GM23338 (cell line): Measurements from ENCODE around the gene SLC24A1. TPM values are rescaled to one million over a fixed set of nuclear protein-coding genes. Genes with fewer than 3 reads are reported as not detected.
A peak's percentile ranks its signal among the peaks of the same experiment; 100 is the strongest.

Experiments used
- ATAC-seq: fragments of 200-7000 bp; cut with Tn5 transposase; 3 replicates; pipeline ENCODE4 v1.9.1; 2020
- DNase-seq: peaks from one replicate; pipeline ENCODE4 v3.0.0-alpha.2; 2015; ENCODE audit warnings: low spot score
- H2AFZ ChIP-seq: fragments of 200-600 bp; sonication (generic); 2 replicates; pipeline ENCODE4 v1.8.0; 2016; ENCODE audit warnings: antibody characterized with exemption, mild to moderate bottlenecking, moderate library complexity
- H3F3A ChIP-seq: fragments of 200-600 bp; sonication (generic); replicated peaks from 2 replicates; pipeline ENCODE4 v1.8.0; 2017; ENCODE audit warnings: antibody characterized with exemption, mixed run types, low read depth
- H3K27ac ChIP-seq: fragments of 200-600 bp; sonication (generic); 2 replicates; pipeline ENCODE4 v1.6.1; 2016; ENCODE audit warnings: low read depth
- H3K27me3 ChIP-seq: fragments of 200-600 bp; sonication (generic); 2 replicates; pipeline ENCODE4 v1.8.0; 2016; ENCODE audit warnings: mild to moderate bottlenecking, mixed run types, moderate library complexity; ENCODE audit not compliant: insufficient read depth
- H3K36me3 ChIP-seq: fragments of 200-600 bp; sonication (generic); 2 replicates; pipeline ENCODE4 v1.8.0; 2016; ENCODE audit warnings: mild to moderate bottlenecking; ENCODE audit not compliant: insufficient read depth
- H3K4me1 ChIP-seq: fragments of 200-600 bp; sonication (generic); 2 replicates; pipeline ENCODE4 v1.8.0; 2016; ENCODE audit warnings: mild to moderate bottlenecking, moderate library complexity; ENCODE audit not compliant: insufficient read depth
- H3K4me2 ChIP-seq: fragments of 200-600 bp; sonication (generic); 2 replicates; pipeline ENCODE4 v1.7.1; 2017; ENCODE audit warnings: mixed run types
- H3K4me3 ChIP-seq: fragments of 200-600 bp; sonication (generic); 2 replicates; pipeline ENCODE4 v1.6.1; 2016; ENCODE audit warnings: mixed run types
- H3K79me2 ChIP-seq: fragments of 200-600 bp; sonication (generic); replicated peaks from 2 replicates; pipeline ENCODE4 v1.8.0; 2017; ENCODE audit warnings: mild to moderate bottlenecking; ENCODE audit not compliant: insufficient read depth
- H3K9me2 ChIP-seq: fragments of 200-600 bp; sonication (generic); 2 replicates; pipeline ENCODE4 v1.8.0; 2017; ENCODE audit not compliant: insufficient read depth
- H4K20me1 ChIP-seq: fragments of 200-600 bp; sonication (generic); replicated peaks from 2 replicates; pipeline ENCODE4 v1.8.0; 2017; ENCODE audit warnings: mild to moderate bottlenecking; ENCODE audit not compliant: insufficient read depth
- H3K27ac Mint-ChIP-seq: 2 replicates; pipeline ENCODE4 v1.8.0; 2020; ENCODE audit warnings: inconsistent platforms, mild to moderate bottlenecking, moderate library complexity, mixed read lengths
- H3K27me3 Mint-ChIP-seq: 3 replicates; pipeline ENCODE4 v1.8.0; 2022; ENCODE audit warnings: low read depth, mild to moderate bottlenecking, moderate library complexity, mixed read lengths, inconsistent platforms; ENCODE audit not compliant: insufficient read depth, poor library complexity
- H3K36me3 Mint-ChIP-seq: 3 replicates; pipeline ENCODE4 v1.8.0; 2021; ENCODE audit warnings: low read depth, mild to moderate bottlenecking, inconsistent platforms, moderate library complexity, mixed read lengths
- H3K4me1 Mint-ChIP-seq: 3 replicates; pipeline ENCODE4 v1.8.0; 2020; ENCODE audit warnings: mild to moderate bottlenecking, inconsistent platforms, mixed read lengths
- H3K4me3 Mint-ChIP-seq: 3 replicates; pipeline ENCODE4 v1.8.0; 2021; ENCODE audit warnings: moderate library complexity, mild to moderate bottlenecking, inconsistent platforms, mixed read lengths
- H3K9me3 Mint-ChIP-seq: 3 replicates; pipeline ENCODE4 v1.8.0; 2020; ENCODE audit warnings: moderate library complexity, mild to moderate bottlenecking, inconsistent platforms, mixed read lengths
- CREB1 ChIP-seq: fragments of 250-450 bp; sonication (Bioruptor Pico); IDR thresholded peaks from 2 replicates; pipeline ENCODE4 v1.5.0; 2020; ENCODE audit warnings: low read depth, mild to moderate bottlenecking, moderate library complexity
- EZH2 ChIP-seq: fragments of 200-600 bp; sonication (generic); IDR thresholded peaks from one replicate; pipeline ENCODE4 v1.8.0; 2017; ENCODE audit warnings: antibody characterized with exemption, mild to moderate bottlenecking, low read depth; ENCODE audit not compliant: unreplicated experiment
- EZH2phosphoT487 ChIP-seq: fragments of 200-600 bp; sonication (generic); IDR thresholded peaks from one replicate; pipeline ENCODE4 v1.8.1; 2018; ENCODE audit warnings: antibody characterized with exemption; ENCODE audit not compliant: unreplicated experiment
- JUNB ChIP-seq: IDR thresholded peaks from one replicate; pipeline ENCODE4 v1.6.1; 2016; ENCODE audit warnings: antibody characterized with exemption; ENCODE audit not compliant: unreplicated experiment
- NANOG ChIP-seq: IDR thresholded peaks from 2 replicates; pipeline ENCODE4 v1.6.1; 2016; ENCODE audit warnings: antibody characterized with exemption, borderline replicate concordance
- POLR2AphosphoS5 ChIP-seq: IDR thresholded peaks from 2 replicates; pipeline ENCODE4 v1.6.1; 2016; ENCODE audit warnings: antibody characterized with exemption, low read depth
- STAT1 ChIP-seq: IDR thresholded peaks from one replicate; pipeline ENCODE4 v1.6.1; 2016; ENCODE audit warnings: antibody characterized with exemption; ENCODE audit not compliant: unreplicated experiment
- ZNF114 ChIP-seq: fragments of 250-450 bp; sonication (Bioruptor Pico); IDR thresholded peaks from 2 replicates; pipeline ENCODE4 v1.5.0; 2020; ENCODE audit warnings: mild to moderate bottlenecking, moderate library complexity
- ZNF331 ChIP-seq: fragments of 250-450 bp; sonication (Bioruptor Pico); IDR thresholded peaks from 2 replicates; pipeline ENCODE4 v1.5.0; 2020; ENCODE audit warnings: low read depth, mild to moderate bottlenecking, moderate library complexity
- polyA plus RNA-seq: library from polyadenylated mRNA; unstranded; fragments of >200 nt; fragmentation: Nextera tagmentation; extraction: Ambion mirVana; gene quantifications from 2 replicates; pipeline ENCODE4 v1.2.1, GENCODE V29; 2016
- total RNA-seq: library from RNA; depleted of rRNA; stranded (reverse); fragments of >200 nt; shearing (Covaris generic); gene quantifications from 2 replicates; pipeline ENCODE4 v1.2.3, GENCODE V29; 2014
- TF ChIP-seq, protein P1 (sequence below): IDR thresholded peaks from one replicate; pipeline ENCODE4 v1.6.1; 2018; ENCODE audit warnings: antibody characterized with exemption; ENCODE audit not compliant: unreplicated experiment
- TF ChIP-seq, protein P2 (sequence below), 2 experiments: fragments of 200-600 bp in 1 of 2; sonication (generic) in 1 of 2; conservative IDR thresholded peaks; 2 replicates each; pipeline versions ENCODE4 v1.5.1 to v1.6.1; 2016 to 2017; ENCODE audit warnings: antibody characterized with exemption in 2 of 2, low read depth in 2 of 2, mild to moderate bottlenecking in 2 of 2, moderate library complexity in 1 of 2
- TF ChIP-seq, protein P3 (sequence below): IDR thresholded peaks from 2 replicates; pipeline ENCODE4 v1.6.1; 2016; ENCODE audit warnings: antibody characterized with exemption

SLC24A1 gene
- total and polyA plus RNA-seq, 2 experiments from 2014 or later, result 1.6 to 4.5 TPM

DNA sequence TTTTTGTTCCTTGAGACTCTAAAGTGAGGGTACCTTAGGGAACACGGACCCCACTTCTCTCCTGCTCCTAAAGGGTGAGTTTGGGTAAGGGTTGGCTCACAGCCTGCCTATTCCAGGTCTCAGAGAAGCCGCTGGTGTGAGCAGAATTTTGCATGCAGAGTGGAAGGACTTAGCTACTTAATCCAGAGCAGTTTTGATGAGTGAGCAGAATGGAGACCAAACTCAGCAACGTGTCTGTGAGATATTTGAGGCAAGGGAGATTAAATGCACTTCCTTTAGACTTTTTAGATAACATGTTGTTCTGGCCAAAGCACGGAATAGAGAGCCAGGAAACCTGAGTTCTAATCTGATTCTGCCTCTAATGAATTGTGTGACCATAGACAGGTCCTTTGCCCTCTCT lies 5.1 kb downstream of the SLC24A1 start (continued):
- TF ChIP-seq, protein P1, sequence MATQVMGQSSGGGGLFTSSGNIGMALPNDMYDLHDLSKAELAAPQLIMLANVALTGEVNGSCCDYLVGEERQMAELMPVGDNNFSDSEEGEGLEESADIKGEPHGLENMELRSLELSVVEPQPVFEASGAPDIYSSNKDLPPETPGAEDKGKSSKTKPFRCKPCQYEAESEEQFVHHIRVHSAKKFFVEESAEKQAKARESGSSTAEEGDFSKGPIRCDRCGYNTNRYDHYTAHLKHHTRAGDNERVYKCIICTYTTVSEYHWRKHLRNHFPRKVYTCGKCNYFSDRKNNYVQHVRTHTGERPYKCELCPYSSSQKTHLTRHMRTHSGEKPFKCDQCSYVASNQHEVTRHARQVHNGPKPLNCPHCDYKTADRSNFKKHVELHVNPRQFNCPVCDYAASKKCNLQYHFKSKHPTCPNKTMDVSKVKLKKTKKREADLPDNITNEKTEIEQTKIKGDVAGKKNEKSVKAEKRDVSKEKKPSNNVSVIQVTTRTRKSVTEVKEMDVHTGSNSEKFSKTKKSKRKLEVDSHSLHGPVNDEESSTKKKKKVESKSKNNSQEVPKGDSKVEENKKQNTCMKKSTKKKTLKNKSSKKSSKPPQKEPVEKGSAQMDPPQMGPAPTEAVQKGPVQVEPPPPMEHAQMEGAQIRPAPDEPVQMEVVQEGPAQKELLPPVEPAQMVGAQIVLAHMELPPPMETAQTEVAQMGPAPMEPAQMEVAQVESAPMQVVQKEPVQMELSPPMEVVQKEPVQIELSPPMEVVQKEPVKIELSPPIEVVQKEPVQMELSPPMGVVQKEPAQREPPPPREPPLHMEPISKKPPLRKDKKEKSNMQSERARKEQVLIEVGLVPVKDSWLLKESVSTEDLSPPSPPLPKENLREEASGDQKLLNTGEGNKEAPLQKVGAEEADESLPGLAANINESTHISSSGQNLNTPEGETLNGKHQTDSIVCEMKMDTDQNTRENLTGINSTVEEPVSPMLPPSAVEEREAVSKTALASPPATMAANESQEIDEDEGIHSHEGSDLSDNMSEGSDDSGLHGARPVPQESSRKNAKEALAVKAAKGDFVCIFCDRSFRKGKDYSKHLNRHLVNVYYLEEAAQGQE, result no peak
- TF ChIP-seq JUNB, result no peak
- no peak for TF ChIP-seq NANOG
- no peak for TF ChIP-seq ZNF114
- TF ChIP-seq EZH2phosphoT487, result no peak
- TF ChIP-seq, protein P2, sequence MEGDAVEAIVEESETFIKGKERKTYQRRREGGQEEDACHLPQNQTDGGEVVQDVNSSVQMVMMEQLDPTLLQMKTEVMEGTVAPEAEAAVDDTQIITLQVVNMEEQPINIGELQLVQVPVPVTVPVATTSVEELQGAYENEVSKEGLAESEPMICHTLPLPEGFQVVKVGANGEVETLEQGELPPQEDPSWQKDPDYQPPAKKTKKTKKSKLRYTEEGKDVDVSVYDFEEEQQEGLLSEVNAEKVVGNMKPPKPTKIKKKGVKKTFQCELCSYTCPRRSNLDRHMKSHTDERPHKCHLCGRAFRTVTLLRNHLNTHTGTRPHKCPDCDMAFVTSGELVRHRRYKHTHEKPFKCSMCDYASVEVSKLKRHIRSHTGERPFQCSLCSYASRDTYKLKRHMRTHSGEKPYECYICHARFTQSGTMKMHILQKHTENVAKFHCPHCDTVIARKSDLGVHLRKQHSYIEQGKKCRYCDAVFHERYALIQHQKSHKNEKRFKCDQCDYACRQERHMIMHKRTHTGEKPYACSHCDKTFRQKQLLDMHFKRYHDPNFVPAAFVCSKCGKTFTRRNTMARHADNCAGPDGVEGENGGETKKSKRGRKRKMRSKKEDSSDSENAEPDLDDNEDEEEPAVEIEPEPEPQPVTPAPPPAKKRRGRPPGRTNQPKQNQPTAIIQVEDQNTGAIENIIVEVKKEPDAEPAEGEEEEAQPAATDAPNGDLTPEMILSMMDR (conservative IDR thresholded peaks at IDR 0.05; ENCODE audit: low read depth in 2 of 2), result no peak

DNA sequence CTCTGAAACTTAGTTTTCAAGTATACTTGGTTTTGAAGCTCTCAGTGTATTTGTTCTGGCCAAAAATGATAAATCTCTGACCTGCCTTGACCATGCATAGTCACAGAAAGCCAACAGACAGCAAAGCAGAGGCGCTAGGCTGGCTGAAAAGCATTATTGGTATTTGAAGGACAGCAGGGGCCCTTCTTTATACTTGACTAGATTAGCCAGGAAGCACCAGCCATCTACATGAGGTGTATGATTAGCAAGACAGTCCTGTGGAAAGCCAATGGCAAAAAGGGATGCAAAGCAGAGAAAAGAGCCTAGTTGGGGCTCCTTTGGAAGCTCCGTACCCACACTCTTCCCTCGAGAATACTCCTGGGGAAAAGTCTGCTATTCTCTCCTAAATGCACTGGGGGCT lies 7.8 kb downstream of the SLC24A1 start:
- Mint-ChIP-seq H3K4me1 (peaks cover 13% of the 10 kb centered on the region; the same call in 2 of the 3 replicates), H3K9me3 (no peaks in the 10 kb centered on the region), H3K36me3 (no peaks in the 10 kb centered on the region; the same call in 2 of the 3 replicates), H3K27me3 (no peaks in the 10 kb centered on the region), H3K27ac (no peak overlapping the region), H3K4me3 (no peak overlapping the region)
- Histone ChIP-seq H3F3A (no peaks in the 10 kb centered on the region), H3K79me2 (no peaks in the 10 kb centered on the region), H4K20me1 (no peaks in the 10 kb centered on the region), H3K27ac (no peak overlapping the region), H3K4me2 (no peak overlapping the region), H3K4me3 (no peak overlapping the region), H3K9me2 (peaks cover 12% of the 10 kb centered on the region; the same call in 1 of the 2 replicates), H3K27me3 (no peaks in the 10 kb centered on the region), H3K4me1 (no peaks in the 10 kb centered on the region), H3K36me3 (no peaks in the 10 kb centered on the region), H2AFZ (no peak overlapping the region)
- no peak for DNase-seq
- peak; percentile 78 for ATAC-seq
- TF ChIP-seq ZNF331 (CRISPR knock-in tag) (no peak), STAT1 (no peak), ZNF114 (no peak), POLR2AphosphoS5 (no peak), JUNB (no peak), EZH2 (no peak), NANOG (no peak), EZH2phosphoT487 (no peak), CREB1 (CRISPR knock-in tag) (no peak)
- TF ChIP-seq, protein P2 (conservative IDR thresholded peaks at IDR 0.05; ENCODE audit: low read depth in 2 of 2), result no peak
- TF ChIP-seq, protein P3, sequence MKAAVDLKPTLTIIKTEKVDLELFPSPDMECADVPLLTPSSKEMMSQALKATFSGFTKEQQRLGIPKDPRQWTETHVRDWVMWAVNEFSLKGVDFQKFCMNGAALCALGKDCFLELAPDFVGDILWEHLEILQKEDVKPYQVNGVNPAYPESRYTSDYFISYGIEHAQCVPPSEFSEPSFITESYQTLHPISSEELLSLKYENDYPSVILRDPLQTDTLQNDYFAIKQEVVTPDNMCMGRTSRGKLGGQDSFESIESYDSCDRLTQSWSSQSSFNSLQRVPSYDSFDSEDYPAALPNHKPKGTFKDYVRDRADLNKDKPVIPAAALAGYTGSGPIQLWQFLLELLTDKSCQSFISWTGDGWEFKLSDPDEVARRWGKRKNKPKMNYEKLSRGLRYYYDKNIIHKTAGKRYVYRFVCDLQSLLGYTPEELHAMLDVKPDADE, result no peak
- TF ChIP-seq, protein P1, result no peak
